HCT116 (cell line): ENCODE results near the gene SULT2B1.

Source experiments
- ELF1 ChIP-seq: IDR thresholded peaks from 2 replicates; pipeline ENCODE4 v1.6.1; 2012; ENCODE audit warnings: low read depth, borderline replicate concordance
- EZH2 ChIP-seq: fragments of 200-600 bp; sonication (generic); IDR thresholded peaks from 2 replicates; pipeline ENCODE4 v1.6.1; 2017; ENCODE audit warnings: antibody characterized with exemption, mixed run types
- JUND ChIP-seq: IDR thresholded peaks from 2 replicates; pipeline ENCODE4 v1.6.1; 2012
- POLR2A ChIP-seq: IDR thresholded peaks from 2 replicates; pipeline ENCODE4 v1.7.0; 2011; ENCODE audit warnings: borderline replicate concordance; ENCODE audit not compliant: insufficient read depth, insufficient read length; ENCODE audit errors: extremely low read depth
- POLR2AphosphoS5 ChIP-seq: IDR thresholded peaks from 2 replicates; pipeline ENCODE4 v1.6.1; 2011; ENCODE audit warnings: mild to moderate bottlenecking, low read depth, low read length, moderate library complexity
- SIN3A ChIP-seq: IDR thresholded peaks from 2 replicates; pipeline ENCODE4 v1.6.1; 2012; ENCODE audit warnings: low read depth
- ZNF274 ChIP-seq: fragments of 200-500 bp; sonication (Bioruptor generic); IDR thresholded peaks from 2 replicates; pipeline ENCODE4 v1.6.1; 2014; ENCODE audit warnings: mild to moderate bottlenecking, low read depth, low read length, inconsistent platforms
- TF ChIP-seq, protein P1 (sequence below), 3 experiments: fragments of 200-600 bp in 1 of 3; sonication (generic) in 1 of 3; IDR thresholded peaks in 2 of 3; conservative IDR thresholded peaks in 1 of 3; 2 replicates each; pipeline ENCODE4 v1.5.1; 2012 to 2017; ENCODE audit warnings: low read depth in 2 of 3, low read length in 2 of 3, antibody characterized with exemption in 1 of 3, borderline replicate concordance in 1 of 3, control low read depth in 1 of 3, mild to moderate bottlenecking in 1 of 3, mixed read lengths in 1 of 3, mixed run types in 1 of 3, moderate library complexity in 1 of 3; ENCODE audit not compliant: insufficient read depth in 1 of 3
- TF ChIP-seq, protein P2 (sequence below): IDR thresholded peaks from 2 replicates; pipeline ENCODE4 v1.6.1; 2011; ENCODE audit warnings: mild to moderate bottlenecking, low read length, moderate library complexity; ENCODE audit not compliant: insufficient replicate concordance; ENCODE audit errors: extremely low read depth

DNA sequence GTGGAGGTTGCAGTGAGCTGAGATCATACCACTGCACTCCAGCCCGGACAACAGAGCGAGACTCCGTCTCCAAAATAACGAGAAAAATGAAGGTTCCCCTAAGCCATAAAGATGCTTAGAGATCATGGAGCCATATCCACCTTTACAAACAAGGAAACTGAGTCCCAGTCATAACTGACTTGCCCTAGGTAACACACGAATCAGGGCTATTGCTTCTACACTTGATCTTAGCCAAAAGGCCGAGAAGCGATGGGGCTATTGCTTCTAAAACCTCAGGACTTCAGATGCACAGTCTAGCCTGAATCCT, 82.0 kb downstream of the SULT2B1 start:
- TF ChIP-seq, protein P1, sequence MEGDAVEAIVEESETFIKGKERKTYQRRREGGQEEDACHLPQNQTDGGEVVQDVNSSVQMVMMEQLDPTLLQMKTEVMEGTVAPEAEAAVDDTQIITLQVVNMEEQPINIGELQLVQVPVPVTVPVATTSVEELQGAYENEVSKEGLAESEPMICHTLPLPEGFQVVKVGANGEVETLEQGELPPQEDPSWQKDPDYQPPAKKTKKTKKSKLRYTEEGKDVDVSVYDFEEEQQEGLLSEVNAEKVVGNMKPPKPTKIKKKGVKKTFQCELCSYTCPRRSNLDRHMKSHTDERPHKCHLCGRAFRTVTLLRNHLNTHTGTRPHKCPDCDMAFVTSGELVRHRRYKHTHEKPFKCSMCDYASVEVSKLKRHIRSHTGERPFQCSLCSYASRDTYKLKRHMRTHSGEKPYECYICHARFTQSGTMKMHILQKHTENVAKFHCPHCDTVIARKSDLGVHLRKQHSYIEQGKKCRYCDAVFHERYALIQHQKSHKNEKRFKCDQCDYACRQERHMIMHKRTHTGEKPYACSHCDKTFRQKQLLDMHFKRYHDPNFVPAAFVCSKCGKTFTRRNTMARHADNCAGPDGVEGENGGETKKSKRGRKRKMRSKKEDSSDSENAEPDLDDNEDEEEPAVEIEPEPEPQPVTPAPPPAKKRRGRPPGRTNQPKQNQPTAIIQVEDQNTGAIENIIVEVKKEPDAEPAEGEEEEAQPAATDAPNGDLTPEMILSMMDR (IDR thresholded peaks at IDR 0.05 in 2 of 3, conservative IDR thresholded peaks at IDR 0.05 in 1 of 3; ENCODE audit: borderline replicate concordance in 1 of 3, insufficient read depth in 1 of 3, low read depth in 2 of 3, low read length in 2 of 3): no peak
- TF ChIP-seq SIN3A: no peak
- no peak for TF ChIP-seq ELF1
- TF ChIP-seq POLR2A: no peak
- TF ChIP-seq ZNF274: no peak
- TF ChIP-seq, protein P2, sequence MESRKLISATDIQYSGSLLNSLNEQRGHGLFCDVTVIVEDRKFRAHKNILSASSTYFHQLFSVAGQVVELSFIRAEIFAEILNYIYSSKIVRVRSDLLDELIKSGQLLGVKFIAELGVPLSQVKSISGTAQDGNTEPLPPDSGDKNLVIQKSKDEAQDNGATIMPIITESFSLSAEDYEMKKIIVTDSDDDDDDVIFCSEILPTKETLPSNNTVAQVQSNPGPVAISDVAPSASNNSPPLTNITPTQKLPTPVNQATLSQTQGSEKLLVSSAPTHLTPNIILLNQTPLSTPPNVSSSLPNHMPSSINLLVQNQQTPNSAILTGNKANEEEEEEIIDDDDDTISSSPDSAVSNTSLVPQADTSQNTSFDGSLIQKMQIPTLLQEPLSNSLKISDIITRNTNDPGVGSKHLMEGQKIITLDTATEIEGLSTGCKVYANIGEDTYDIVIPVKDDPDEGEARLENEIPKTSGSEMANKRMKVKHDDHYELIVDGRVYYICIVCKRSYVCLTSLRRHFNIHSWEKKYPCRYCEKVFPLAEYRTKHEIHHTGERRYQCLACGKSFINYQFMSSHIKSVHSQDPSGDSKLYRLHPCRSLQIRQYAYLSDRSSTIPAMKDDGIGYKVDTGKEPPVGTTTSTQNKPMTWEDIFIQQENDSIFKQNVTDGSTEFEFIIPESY: no peak
- no peak for TF ChIP-seq POLR2AphosphoS5
- TF ChIP-seq EZH2: no peak
- TF ChIP-seq JUND: no peak
